Measurements from ENCODE around the gene KNTC1.
"Not testable (repeated sequence)": the region's sequence is repeated elsewhere in the genome, so short reads cannot be mapped to it uniquely, and the experiment has no call there.

DNA sequence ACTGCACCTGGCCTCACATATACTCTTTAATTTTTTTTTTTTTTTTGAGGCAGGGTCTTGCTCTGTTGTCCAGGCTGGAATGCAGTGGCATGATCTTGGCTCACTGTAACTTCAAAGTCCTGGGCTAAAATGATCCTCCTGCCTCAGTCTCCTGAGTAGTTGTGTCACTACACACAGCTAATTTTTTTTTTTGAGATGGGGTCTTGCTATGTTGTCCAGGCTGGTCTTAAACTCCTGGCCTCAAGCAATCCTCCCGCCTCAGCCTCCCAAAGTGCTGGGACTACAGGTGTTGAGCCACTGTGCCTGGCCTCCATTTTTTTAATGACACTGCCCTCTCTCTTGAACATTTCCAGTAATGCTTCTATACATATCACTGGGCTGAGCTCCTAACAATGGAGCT is 42.7 kb upstream of the KNTC1 start:
- not testable (repeated sequence) for TF ChIP-seq POLR2A (IDR thresholded peaks at IDR 0.05); POLR2AphosphoS5 (IDR thresholded peaks at IDR 0.05; ENCODE audit: insufficient read depth in 1 of 2, low read depth in 1 of 2)
- TF ChIP-seq, protein P1, sequence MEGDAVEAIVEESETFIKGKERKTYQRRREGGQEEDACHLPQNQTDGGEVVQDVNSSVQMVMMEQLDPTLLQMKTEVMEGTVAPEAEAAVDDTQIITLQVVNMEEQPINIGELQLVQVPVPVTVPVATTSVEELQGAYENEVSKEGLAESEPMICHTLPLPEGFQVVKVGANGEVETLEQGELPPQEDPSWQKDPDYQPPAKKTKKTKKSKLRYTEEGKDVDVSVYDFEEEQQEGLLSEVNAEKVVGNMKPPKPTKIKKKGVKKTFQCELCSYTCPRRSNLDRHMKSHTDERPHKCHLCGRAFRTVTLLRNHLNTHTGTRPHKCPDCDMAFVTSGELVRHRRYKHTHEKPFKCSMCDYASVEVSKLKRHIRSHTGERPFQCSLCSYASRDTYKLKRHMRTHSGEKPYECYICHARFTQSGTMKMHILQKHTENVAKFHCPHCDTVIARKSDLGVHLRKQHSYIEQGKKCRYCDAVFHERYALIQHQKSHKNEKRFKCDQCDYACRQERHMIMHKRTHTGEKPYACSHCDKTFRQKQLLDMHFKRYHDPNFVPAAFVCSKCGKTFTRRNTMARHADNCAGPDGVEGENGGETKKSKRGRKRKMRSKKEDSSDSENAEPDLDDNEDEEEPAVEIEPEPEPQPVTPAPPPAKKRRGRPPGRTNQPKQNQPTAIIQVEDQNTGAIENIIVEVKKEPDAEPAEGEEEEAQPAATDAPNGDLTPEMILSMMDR (IDR thresholded peaks at IDR 0.05) = not testable (repeated sequence)
